Gastrocnemius medialis (tissue), 4 donors: ENCODE results near the gene TCHHL1.

Experiments
- CTCF ChIP-seq, 5 experiments: fragments of 450-650 bp in 3 of 5; fragments of 200-600 bp in 2 of 5; sonication (generic) in 2 of 5; IDR thresholded peaks in 4 of 5; conservative IDR thresholded peaks in 1 of 5; 1 replicate in 4 of 5; 2 replicates in 1 of 5; pipeline ENCODE4 v1.5.1; 2016 to 2019; ENCODE audit warnings: antibody characterized with exemption in 5 of 5, mild to moderate bottlenecking in 3 of 5, moderate library complexity in 3 of 5
- POLR2A ChIP-seq, 2 donors: fragments of 450-650 bp; IDR thresholded peaks; one replicate each; pipeline ENCODE4 v1.6.1; 2017; ENCODE audit warnings: antibody characterized with exemption in 2 of 2, mild to moderate bottlenecking in 2 of 2, moderate library complexity in 2 of 2

- peak in 4 of 5 experiments; percentile 32 to 56 (median 44) for TF ChIP-seq CTCF (IDR thresholded peaks at IDR 0.05 in 4 of 5, conservative IDR thresholded peaks at IDR 0.05 in 1 of 5)
- no peak for TF ChIP-seq POLR2A (IDR thresholded peaks at IDR 0.05)
These were observed 54.0 kb downstream of the TCHHL1 start for GRCh38 chr1:152034654-152035538.
